H9 (cell line): ENCODE results near the gene FSD1. TPM values are rescaled to one million over a fixed set of nuclear protein-coding genes. Genes with fewer than 3 reads are reported as not detected.

Experiments
- DNase-seq: peaks from one replicate; pipeline ENCODE4 v3.0.0-alpha.2; 2017
- H2AFZ ChIP-seq: one replicate; pipeline ENCODE4 v1.6.1; 2013; ENCODE audit warnings: mild to moderate bottlenecking, low read length, control low read depth, moderate library complexity
- H2AK5ac ChIP-seq: 2 replicates; pipeline ENCODE4 v1.6.1; 2013; ENCODE audit warnings: low read length, control low read depth, mixed read lengths; ENCODE audit not compliant: insufficient read length
- H2BK120ac ChIP-seq: one replicate; pipeline ENCODE4 v1.6.1; 2013; ENCODE audit warnings: low read depth, mild to moderate bottlenecking, low read length, control low read depth, inconsistent platforms; ENCODE audit not compliant: poor library complexity, severe bottlenecking
- H2BK12ac ChIP-seq: 2 replicates; pipeline ENCODE4 v1.6.1; 2013; ENCODE audit warnings: low read length, control low read depth, mixed read lengths, low read depth; ENCODE audit not compliant: insufficient read length
- H2BK15ac ChIP-seq: 2 replicates; pipeline ENCODE4 v1.6.1; 2013; ENCODE audit warnings: low read depth, low read length, control low read depth
- H2BK20ac ChIP-seq: one replicate; pipeline ENCODE4 v1.6.1; 2013; ENCODE audit warnings: low read depth, mild to moderate bottlenecking, low read length, control low read depth, inconsistent platforms; ENCODE audit not compliant: poor library complexity, severe bottlenecking
- H2BK5ac ChIP-seq: 2 replicates; pipeline ENCODE4 v1.6.1; 2013; ENCODE audit warnings: low read length, control low read depth, mixed read lengths; ENCODE audit not compliant: insufficient read length
- H3K14ac ChIP-seq: 2 replicates; pipeline ENCODE4 v1.6.1; 2013; ENCODE audit warnings: low read length, control low read depth; ENCODE audit not compliant: insufficient read depth
- H3K18ac ChIP-seq: 2 replicates; pipeline ENCODE4 v1.6.1; 2013; ENCODE audit warnings: low read depth, mild to moderate bottlenecking, mixed read lengths, low read length, control low read depth; ENCODE audit not compliant: insufficient read length
- H3K23ac ChIP-seq: 2 replicates; pipeline ENCODE4 v1.6.1; 2013; ENCODE audit warnings: low read length, control low read depth, mixed read lengths, low read depth; ENCODE audit not compliant: insufficient read length
- H3K23me2 ChIP-seq: 2 replicates; pipeline ENCODE4 v1.6.1; 2013; ENCODE audit warnings: low read depth, mild to moderate bottlenecking, mixed read lengths, low read length, control low read depth; ENCODE audit not compliant: insufficient read length, poor library complexity, severe bottlenecking
- H3K27ac ChIP-seq: 2 replicates; pipeline ENCODE4 v1.5.1; 2013; ENCODE audit warnings: low read length, control low read depth, mixed read lengths, low read depth; ENCODE audit not compliant: insufficient read length
- H3K27me3 ChIP-seq: 2 replicates; pipeline ENCODE4 v1.6.1; 2013; ENCODE audit warnings: low read length, control low read depth, inconsistent platforms; ENCODE audit not compliant: insufficient read depth
- H3K4ac ChIP-seq: 2 replicates; pipeline ENCODE4 v1.6.1; 2013; ENCODE audit warnings: low read depth, mild to moderate bottlenecking, control low read depth, inconsistent platforms, low read length, moderate library complexity
- H3K4me1 ChIP-seq: 2 replicates; pipeline ENCODE4 v1.6.1; 2013; ENCODE audit warnings: low read length, control low read depth, inconsistent platforms; ENCODE audit not compliant: insufficient read depth
- H3K4me2 ChIP-seq: 2 replicates; pipeline ENCODE4 v1.6.1; 2013; ENCODE audit warnings: low read length, control low read depth, mixed read lengths; ENCODE audit not compliant: insufficient read length, insufficient read depth
- H3K56ac ChIP-seq: 2 replicates; pipeline ENCODE4 v1.6.1; 2013; ENCODE audit warnings: low read depth, mild to moderate bottlenecking, mixed read lengths, low read length, control low read depth; ENCODE audit not compliant: insufficient read length
- H3K79me1 ChIP-seq: 2 replicates; pipeline ENCODE4 v1.6.1; 2013; ENCODE audit warnings: low read depth, mild to moderate bottlenecking, moderate library complexity, low read length, control low read depth, inconsistent platforms; ENCODE audit not compliant: insufficient read depth, poor library complexity, severe bottlenecking
- H3K79me2 ChIP-seq: 2 replicates; pipeline ENCODE4 v1.6.1; 2013; ENCODE audit warnings: low read length, control low read depth, inconsistent platforms; ENCODE audit not compliant: insufficient read depth
- H3K9ac ChIP-seq: 2 replicates; pipeline ENCODE4 v1.6.1; 2013; ENCODE audit warnings: low read length, control low read depth, mixed read lengths; ENCODE audit not compliant: insufficient read length; ENCODE audit errors: extremely low read depth
- H3K9me3 ChIP-seq: one replicate; pipeline ENCODE4 v1.6.1; 2013; ENCODE audit warnings: low read depth, low read length, inconsistent platforms; ENCODE audit not compliant: control insufficient read depth
- H3T11ph ChIP-seq: one replicate; pipeline ENCODE4 v1.6.1; 2013; ENCODE audit warnings: mild to moderate bottlenecking, low read length, control low read depth, inconsistent platforms
- H4K20me1 ChIP-seq: one replicate; pipeline ENCODE4 v1.6.1; 2013; ENCODE audit not compliant: control insufficient read depth, insufficient read length, insufficient read depth
- H4K5ac ChIP-seq: 2 replicates; pipeline ENCODE4 v1.6.1; 2013; ENCODE audit warnings: low read depth, mild to moderate bottlenecking, mixed read lengths, low read length, control low read depth; ENCODE audit not compliant: insufficient read length
- H4K8ac ChIP-seq: replicated peaks from 2 replicates; pipeline ENCODE4 v1.6.1; 2013; ENCODE audit warnings: low read length, control low read depth, mixed read lengths, low read depth; ENCODE audit not compliant: insufficient read length
- H4K91ac ChIP-seq: 2 replicates; pipeline ENCODE4 v1.6.1; 2013; ENCODE audit warnings: low read depth, mild to moderate bottlenecking, moderate library complexity, mixed read lengths, low read length, control low read depth; ENCODE audit not compliant: insufficient read length
- H3K27ac Mint-ChIP-seq, 3 experiments: 2 replicates in 2 of 3; 3 replicates in 1 of 3; pipeline ENCODE4 v1.8.0; 2020 to 2021; ENCODE audit warnings: mixed read lengths in 3 of 3, mild to moderate bottlenecking in 1 of 3, moderate library complexity in 1 of 3
- H3K27me3 Mint-ChIP-seq: 2 replicates; pipeline ENCODE4 v1.8.0; 2021; ENCODE audit warnings: low read depth, mild to moderate bottlenecking, moderate library complexity, mixed read lengths
- H3K36me3 Mint-ChIP-seq, 3 experiments: 2 replicates in 2 of 3; 3 replicates in 1 of 3; pipeline ENCODE4 v1.8.0; 2020 to 2021; ENCODE audit warnings: low read depth in 3 of 3, mixed read lengths in 3 of 3; ENCODE audit not compliant: insufficient read depth in 1 of 3
- H3K4me1 Mint-ChIP-seq, 2 experiments: 2 replicates each; pipeline ENCODE4 v1.8.0; 2020; ENCODE audit warnings: mixed read lengths in 2 of 2
- H3K4me3 Mint-ChIP-seq, 2 experiments: 2 replicates in 1 of 2; 3 replicates in 1 of 2; pipeline ENCODE4 v1.8.0; 2020 to 2021; ENCODE audit warnings: mild to moderate bottlenecking in 2 of 2, mixed read lengths in 2 of 2, moderate library complexity in 1 of 2
- H3K9me3 Mint-ChIP-seq, 2 experiments: 2 replicates in 1 of 2; 3 replicates in 1 of 2; pipeline ENCODE4 v1.8.0; 2020; ENCODE audit warnings: mild to moderate bottlenecking in 2 of 2, mixed read lengths in 2 of 2, moderate library complexity in 1 of 2
- CTCF ChIP-seq: fragments of 200-600 bp; sonication (generic); conservative IDR thresholded peaks from 3 replicates; pipeline ENCODE4 v1.8.0; 2021; ENCODE audit warnings: antibody characterized with exemption, mild to moderate bottlenecking
- WGBS: extraction: QIAGEN DNeasy Blood & Tissue Kit; methylation state at CpG from one replicate; pipeline ENCODE4 v1.1.7; 2013; ENCODE audit warnings: missing lambda C conversion rate, low lambda C conversion rate, mixed read lengths; ENCODE audit not compliant: insufficient read length; ENCODE audit errors: extremely low coverage; 5-methylcytosine and 5-hydroxymethylcytosine counted together
- total RNA-seq: library from RNA; stranded (reverse); gene quantifications from 2 replicates; pipeline ENCODE4 v1.2.1, GENCODE V29; 2021

The FSD1 gene
- total RNA-seq, 1 experiment from 2014 or later = 53.6 TPM

DNA sequence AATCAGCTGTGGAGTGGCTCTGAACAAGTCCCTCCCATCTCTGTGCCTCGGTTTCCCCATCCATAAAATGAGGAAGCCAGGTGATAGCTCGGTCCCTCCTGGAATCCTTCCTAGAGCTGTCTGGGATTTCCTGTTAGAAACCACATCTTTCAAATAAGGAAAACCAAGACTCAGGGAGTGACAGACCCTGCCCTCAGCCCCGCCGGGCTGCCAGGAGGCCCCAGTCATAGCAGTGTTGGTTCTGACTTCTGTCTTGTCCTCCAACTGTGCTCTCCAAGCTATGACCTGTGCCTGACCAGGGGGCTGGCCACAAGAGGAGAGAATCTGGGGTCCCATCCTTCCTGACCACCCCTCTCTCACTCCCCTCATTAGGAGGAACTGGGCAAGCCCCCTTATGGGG, 26.4 kb upstream of the FSD1 start:
- no peak overlapping the region; a peak in 1 of 7 replicates for H3K27ac Mint-ChIP-seq
- Histone ChIP-seq H2BK12ac (no peak overlapping the region), H3K23ac (no peak overlapping the region)

More for the DNA sequence above, 26.4 kb upstream of the FSD1 start:
- Histone ChIP-seq H2BK5ac (no peak overlapping the region), H3K79me2 (no peaks in the 10 kb centered on the region), H4K20me1 (no peaks in the 10 kb centered on the region), H2BK15ac (no peak overlapping the region), H4K8ac (no peak overlapping the region), H2AFZ (no peak overlapping the region), H2BK20ac (no peak overlapping the region), H3K23me2 (peaks cover 16% of the 10 kb centered on the region), H4K5ac (no peak overlapping the region), H3K9me3 (no peaks in the 10 kb centered on the region), H2AK5ac (no peak overlapping the region), H3K27me3 (peaks cover 11% of the 10 kb centered on the region; the same call in 1 of the 2 replicates), H4K91ac (no peak overlapping the region), H3K27ac (no peak overlapping the region), H2BK120ac (no peak overlapping the region), H3K14ac (no peak overlapping the region), H3K9ac (no peak overlapping the region), H3K4me2 (peak overlapping the region; percentile 83), H3T11ph (no peak overlapping the region), H3K4me1 (no peaks in the 10 kb centered on the region; the same call in 1 of the 2 replicates), H3K79me1 (no peaks in the 10 kb centered on the region), H3K4ac (no peak overlapping the region), H3K56ac (no peak overlapping the region), H3K18ac (no peak overlapping the region)
- peaks cover 5 to 15% of the 10 kb centered on the region in 2 experiments for H3K4me1 Mint-ChIP-seq
- peaks cover 55% of the 10 kb centered on the region for H3K27me3 Mint-ChIP-seq
- no CpG with 5 or more reads among the region's 4 CpGs for WGBS
- no peak for DNase-seq
- TF ChIP-seq CTCF = no peak
- peak overlapping the region; percentile 69 to 90 for H3K4me3 Mint-ChIP-seq
- no peaks in the 10 kb centered on the region; a peak in 1 of 5 replicates for H3K9me3 Mint-ChIP-seq
- H3K36me3 Mint-ChIP-seq = peaks cover 0 to 1% (median 0%) of the 10 kb centered on the region in 3 experiments; a peak in 1 of 7 replicates
